Peyer's patch (tissue), 4 donors: Measurements from ENCODE around the gene IFFO2. TPM values are rescaled to one million over a fixed set of nuclear protein-coding genes. Genes with fewer than 3 reads are reported as not detected.

ENCODE experiments used
- DNase-seq, 3 donors: peaks; one replicate each; pipeline ENCODE4 v3.0.0-alpha.2; 2017 to 2019
- H3K27ac ChIP-seq, 4 donors: fragments of 200-600 bp; sonication (generic); one replicate each; pipeline ENCODE4 v1.5.1; 2016 to 2019
- H3K27me3 ChIP-seq, 2 donors: fragments of 200-600 bp; sonication (generic); one replicate each; pipeline ENCODE4 v1.5.1; 2019
- H3K36me3 ChIP-seq, 3 donors: fragments of 200-600 bp; sonication (generic); one replicate each; pipeline ENCODE4 v1.5.1; 2016 to 2019
- H3K4me1 ChIP-seq, 4 donors: fragments of 200-600 bp; sonication (generic); one replicate each; pipeline ENCODE4 v1.5.1; 2016 to 2019
- H3K4me3 ChIP-seq, 4 donors: fragments of 200-600 bp; sonication (generic); 1 replicate in 3 of 4; 2 replicates in 1 of 4; pipeline ENCODE4 v1.5.1; 2016 to 2019; ENCODE audit warnings: mild to moderate bottlenecking in 1 of 4
- H3K9me3 ChIP-seq, 4 donors: fragments of 200-600 bp; sonication (generic); one replicate each; pipeline ENCODE4 v1.5.1; 2016 to 2019; ENCODE audit warnings: mild to moderate bottlenecking in 1 of 4
- POLR2A ChIP-seq, 2 donors: fragments of 450-650 bp; IDR thresholded peaks; one replicate each; pipeline ENCODE4 v1.5.1; 2017; ENCODE audit warnings: antibody characterized with exemption in 2 of 2, mild to moderate bottlenecking in 2 of 2, moderate library complexity in 2 of 2
- total RNA-seq, 4 donors: library from RNA; depleted of rRNA; stranded (reverse); fragments of >200 nt; gene quantifications; one replicate each; pipeline ENCODE4 v1.1.0, GENCODE V29; 2016
- TF ChIP-seq, protein P1 (sequence below), 6 experiments: fragments of 450-650 bp in 4 of 6; fragments of 200-600 bp in 2 of 6; sonication (generic) in 1 of 6; IDR thresholded peaks; one replicate each; pipeline ENCODE4 v1.5.1; 2017 to 2019; ENCODE audit warnings: antibody characterized with exemption in 6 of 6, mild to moderate bottlenecking in 3 of 6, moderate library complexity in 1 of 6

The IFFO2 gene
- total RNA-seq, 4 donors from 2014 or later, result 1.9 to 14.9 (median 3.8) TPM

- TF ChIP-seq POLR2A (IDR thresholded peaks at IDR 0.05), result no peak
- TF ChIP-seq, protein P1, sequence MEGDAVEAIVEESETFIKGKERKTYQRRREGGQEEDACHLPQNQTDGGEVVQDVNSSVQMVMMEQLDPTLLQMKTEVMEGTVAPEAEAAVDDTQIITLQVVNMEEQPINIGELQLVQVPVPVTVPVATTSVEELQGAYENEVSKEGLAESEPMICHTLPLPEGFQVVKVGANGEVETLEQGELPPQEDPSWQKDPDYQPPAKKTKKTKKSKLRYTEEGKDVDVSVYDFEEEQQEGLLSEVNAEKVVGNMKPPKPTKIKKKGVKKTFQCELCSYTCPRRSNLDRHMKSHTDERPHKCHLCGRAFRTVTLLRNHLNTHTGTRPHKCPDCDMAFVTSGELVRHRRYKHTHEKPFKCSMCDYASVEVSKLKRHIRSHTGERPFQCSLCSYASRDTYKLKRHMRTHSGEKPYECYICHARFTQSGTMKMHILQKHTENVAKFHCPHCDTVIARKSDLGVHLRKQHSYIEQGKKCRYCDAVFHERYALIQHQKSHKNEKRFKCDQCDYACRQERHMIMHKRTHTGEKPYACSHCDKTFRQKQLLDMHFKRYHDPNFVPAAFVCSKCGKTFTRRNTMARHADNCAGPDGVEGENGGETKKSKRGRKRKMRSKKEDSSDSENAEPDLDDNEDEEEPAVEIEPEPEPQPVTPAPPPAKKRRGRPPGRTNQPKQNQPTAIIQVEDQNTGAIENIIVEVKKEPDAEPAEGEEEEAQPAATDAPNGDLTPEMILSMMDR (IDR thresholded peaks at IDR 0.05), result no peak
- peak overlapping the region in 2 of 4 donors; percentile 85 to 96 for H3K4me3 ChIP-seq
- no peaks in the 10 kb centered on the region for H3K36me3 ChIP-seq
- H3K9me3 ChIP-seq, result no peaks in the 10 kb centered on the region
- H3K27ac ChIP-seq, result peak overlapping the region in 1 of 4 donors; percentile 26
- H3K27me3 ChIP-seq, result no peaks in the 10 kb centered on the region
- peaks cover 0 to 56% (median 41%) of the 10 kb centered on the region in 4 donors for H3K4me1 ChIP-seq
- DNase-seq, result no peak
Measured at GRCh38 chr1:18953731-18954231, 2.7 kb downstream of the IFFO2 start.

- peak overlapping the region in 1 of 4 donors; percentile 35 for H3K4me3 ChIP-seq
- H3K9me3 ChIP-seq, result no peaks in the 10 kb centered on the region
- H3K27ac ChIP-seq, result peak overlapping the region; percentile 58 to 85 (median 78)
- TF ChIP-seq POLR2A (IDR thresholded peaks at IDR 0.05), result no peak
- TF ChIP-seq, protein P1 (IDR thresholded peaks at IDR 0.05), result no peak
- no peaks in the 10 kb centered on the region for H3K36me3 ChIP-seq
- no peaks in the 10 kb centered on the region for H3K27me3 ChIP-seq
- DNase-seq, result peak in 2 of 3 donors; percentile 77 to 84
- peaks cover 0 to 58% (median 47%) of the 10 kb centered on the region in 4 donors for H3K4me1 ChIP-seq
Measured at GRCh38 chr1:18951818-18952391, 4.6 kb downstream of the IFFO2 start.

DNA sequence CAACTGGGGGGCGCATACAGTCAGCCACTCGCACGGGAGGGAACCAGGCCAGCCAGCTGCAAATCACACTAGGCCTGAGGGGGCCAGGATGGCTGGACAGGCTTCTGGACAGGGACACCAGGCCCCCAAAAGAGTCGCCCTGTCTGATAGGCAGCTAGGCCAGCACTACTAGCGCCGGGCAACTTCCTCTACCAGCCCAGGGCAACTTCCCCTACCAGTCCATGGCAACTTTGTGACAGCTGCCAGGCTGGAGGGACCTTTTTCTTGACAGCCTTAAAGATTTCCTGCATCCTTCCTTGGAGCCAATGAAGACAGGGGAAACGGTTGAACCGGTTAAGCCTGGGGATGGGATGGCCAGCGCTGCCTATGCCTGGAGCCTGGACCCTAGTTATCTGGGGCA lies 5.1 kb downstream of the IFFO2 start:
- Histone ChIP-seq H3K4me3 (peak overlapping the region in 2 of 4 donors; percentile 35 to 37), H3K4me1 (peaks cover 0 to 58% (median 46%) of the 10 kb centered on the region in 4 donors), H3K9me3 (no peaks in the 10 kb centered on the region), H3K36me3 (no peaks in the 10 kb centered on the region), H3K27ac (peak overlapping the region; percentile 58 to 85 (median 78)), H3K27me3 (no peaks in the 10 kb centered on the region)
- DNase-seq, result peak in 2 of 3 donors; percentile 64 to 66
- no peak for TF ChIP-seq POLR2A (IDR thresholded peaks at IDR 0.05)
- TF ChIP-seq, protein P1 (IDR thresholded peaks at IDR 0.05), result no peak

GRCh38 chr1:18950401-18951026 lies 6.0 kb downstream of the IFFO2 start:
- Histone ChIP-seq H3K27ac (peak overlapping the region; percentile 58 to 85 (median 78)), H3K36me3 (no peaks in the 10 kb centered on the region), H3K27me3 (no peaks in the 10 kb centered on the region), H3K4me1 (peaks cover 0 to 64% (median 46%) of the 10 kb centered on the region in 4 donors), H3K4me3 (peak overlapping the region; percentile 18 to 41 (median 36)), H3K9me3 (no peaks in the 10 kb centered on the region)
- TF ChIP-seq POLR2A (IDR thresholded peaks at IDR 0.05), result no peak
- TF ChIP-seq, protein P1 (IDR thresholded peaks at IDR 0.05), result no peak
- peak in 1 of 3 donors; percentile 58 for DNase-seq

GRCh38 chr1:18949686-18950400 lies 6.6 kb downstream of the IFFO2 start:
- H3K4me3 ChIP-seq, result peak overlapping the region in 3 of 4 donors; percentile 35 to 41 (median 37)
- DNase-seq, result no peak

More at GRCh38 chr1:18949686-18950400, 6.6 kb downstream of the IFFO2 start:
- TF ChIP-seq POLR2A (IDR thresholded peaks at IDR 0.05), result no peak
- TF ChIP-seq, protein P1 (IDR thresholded peaks at IDR 0.05), result no peak
- Histone ChIP-seq H3K27me3 (no peaks in the 10 kb centered on the region), H3K27ac (peak overlapping the region; percentile 58 to 85 (median 78)), H3K36me3 (no peaks in the 10 kb centered on the region), H3K9me3 (no peaks in the 10 kb centered on the region), H3K4me1 (peaks cover 4 to 64% (median 48%) of the 10 kb centered on the region in 4 donors)
